Right renal pelvis (tissue), 4 donors: ENCODE measurements around the gene PRKAG2. TPM values are rescaled to one million over a fixed set of nuclear protein-coding genes. Genes with fewer than 3 reads are reported as not detected.

Source experiments
- DNase-seq, 4 donors: peaks; one replicate each; pipeline ENCODE4 v3.0.0-alpha.2; 2013; ENCODE audit warnings: low read depth in 4 of 4, low spot score in 3 of 4, missing footprints in 1 of 4
- polyA plus RNA-seq, 4 donors: library from polyadenylated mRNA; unstranded; fragments of 120-200 nt; gene quantifications; one replicate each; pipeline ENCODE4 v1.2.1, GENCODE V29; 2013; ENCODE audit not compliant: insufficient read length in 4 of 4

The PRKAG2 gene
- polyA plus RNA-seq, 4 donors = 27.5 to 33.8 (median 30.2) TPM

GRCh38 chr7:151611878-151612277, 265.0 kb downstream of the PRKAG2 start:
- no peak for DNase-seq

GRCh38 chr7:151611041-151611440, 265.9 kb downstream of the PRKAG2 start:
- no peak for DNase-seq

GRCh38 chr7:151608031-151608551, 268.8 kb downstream of the PRKAG2 start:
- DNase-seq = no peak

- no peak for DNase-seq
These were observed 269.4 kb downstream of the PRKAG2 start for GRCh38 chr7:151607464-151607867.

- DNase-seq = no peak
These were observed 273.0 kb downstream of the PRKAG2 start for GRCh38 chr7:151603951-151604350.

GRCh38 chr7:151601521-151602305, 275.2 kb downstream of the PRKAG2 start:
- no peak for DNase-seq

- no peak for DNase-seq
These were observed 276.6 kb downstream of the PRKAG2 start for GRCh38 chr7:151600331-151600730.

GRCh38 chr7:151599401-151600227, 277.3 kb downstream of the PRKAG2 start:
- DNase-seq = no peak

GRCh38 chr7:151597541-151598444, 279.1 kb downstream of the PRKAG2 start:
- no peak for DNase-seq

GRCh38 chr7:151595702-151596350, 281.1 kb downstream of the PRKAG2 start:
- DNase-seq = no peak

GRCh38 chr7:151592868-151593486, 283.9 kb downstream of the PRKAG2 start:
- no peak for DNase-seq

- no peak for DNase-seq
These were observed 284.6 kb downstream of the PRKAG2 start for GRCh38 chr7:151592330-151592729.

- no peak for DNase-seq
These were observed 285.0 kb downstream of the PRKAG2 start for GRCh38 chr7:151591866-151592265.

GRCh38 chr7:151590850-151591771, 285.8 kb downstream of the PRKAG2 start:
- DNase-seq = no peak

- DNase-seq = no peak
These were observed 286.7 kb downstream of the PRKAG2 start for GRCh38 chr7:151590071-151590849.

GRCh38 chr7:151588982-151589381, 287.9 kb downstream of the PRKAG2 start:
- no peak for DNase-seq

GRCh38 chr7:151586531-151587260, 290.2 kb downstream of the PRKAG2 start:
- no peak for DNase-seq
